CD4-positive, alpha-beta T cell treated with Interleukin-10 for 1 hour (primary cell): ENCODE measurements around the gene FAM110A.
"Not testable (repeated sequence)": the region's sequence is repeated elsewhere in the genome, so short reads cannot be mapped to it uniquely, and the experiment has no call there.

ENCODE experiments used
- DNase-seq: peaks from one replicate; pipeline ENCODE4 v3.0.0-alpha.2; 2020

FAM110A gene

DNA sequence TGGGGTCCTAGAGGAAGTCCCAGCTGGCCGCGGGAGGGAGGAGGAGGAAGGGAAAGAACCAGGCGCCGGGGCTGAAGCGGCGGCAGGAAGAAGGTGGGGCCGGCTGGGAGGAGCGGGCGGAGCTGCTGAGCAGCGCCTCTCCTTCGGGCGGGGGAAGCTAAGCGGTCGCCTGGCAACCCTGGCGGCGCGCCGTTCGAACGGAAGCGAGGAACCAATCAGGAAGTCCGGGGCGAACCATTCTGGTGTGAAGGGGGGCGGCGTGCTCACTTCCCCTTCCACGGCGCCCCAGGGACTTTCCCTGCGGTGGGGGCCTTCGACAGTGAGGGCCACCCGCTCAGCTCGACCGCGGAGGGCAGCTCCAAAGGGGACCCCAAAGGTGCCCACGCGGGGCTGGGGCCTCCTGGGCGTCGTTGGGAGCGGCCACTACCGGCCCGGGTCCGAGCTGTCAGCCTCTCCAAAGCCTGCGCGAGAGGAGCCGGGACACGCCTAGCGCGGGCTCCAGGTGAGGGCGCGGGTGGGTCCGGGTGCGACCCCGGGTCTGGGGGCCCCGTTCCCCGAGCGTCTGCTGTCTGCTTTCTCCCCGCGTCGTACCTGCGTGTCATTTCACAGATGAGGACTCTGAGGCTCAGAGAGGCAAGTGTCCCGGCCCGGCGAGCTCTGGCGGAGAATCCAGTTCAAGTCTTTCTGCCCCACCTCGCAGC is at the start of gene FAM110A:
FAM110A (plus strand) TSS at position 266 of the 701 bp plus-strand sequence. CDS start 11,090 bp downstream, outside the sequence.
- DNase-seq, result peak; percentile 96

DNA sequence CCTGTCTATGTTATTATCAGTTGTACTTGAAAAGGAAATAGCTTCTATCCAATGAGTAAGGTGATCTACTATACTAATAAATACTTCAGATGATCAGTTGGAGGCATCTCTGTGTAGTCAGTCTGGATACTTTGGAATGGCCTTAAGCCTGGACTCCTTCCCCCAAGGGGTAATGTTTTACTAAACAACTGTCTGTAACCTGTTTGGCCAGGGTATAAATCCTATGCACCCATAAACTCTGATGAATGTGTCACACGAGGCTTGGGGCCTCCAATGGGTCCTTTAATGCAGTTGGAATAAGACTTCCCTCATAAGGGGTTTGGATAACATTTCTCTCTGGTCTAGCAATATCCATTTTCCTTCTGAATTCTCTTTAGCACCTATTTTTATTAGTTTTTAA is 45.7 kb upstream of the FAM110A start:
- DNase-seq, result no peak

DNA sequence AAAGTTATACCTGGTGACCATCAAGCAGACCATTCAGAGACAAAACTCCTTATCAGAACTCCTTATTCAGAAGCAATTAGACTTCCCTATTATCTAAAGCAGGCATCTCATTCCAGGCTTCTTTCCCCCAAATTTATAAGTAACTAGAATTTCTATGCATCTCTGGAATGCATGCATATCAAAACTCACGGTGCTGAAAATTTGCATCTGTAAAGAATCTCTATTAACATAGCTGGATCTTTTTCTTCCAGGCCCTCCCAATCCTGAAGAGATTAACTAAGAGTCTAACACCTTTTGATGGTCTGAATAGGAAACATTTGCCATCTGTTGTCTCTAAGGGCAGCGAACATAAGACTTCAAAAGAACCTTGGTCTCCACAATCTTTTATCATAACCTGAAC is 42.5 kb upstream of the FAM110A start:
- no peak for DNase-seq

DNA sequence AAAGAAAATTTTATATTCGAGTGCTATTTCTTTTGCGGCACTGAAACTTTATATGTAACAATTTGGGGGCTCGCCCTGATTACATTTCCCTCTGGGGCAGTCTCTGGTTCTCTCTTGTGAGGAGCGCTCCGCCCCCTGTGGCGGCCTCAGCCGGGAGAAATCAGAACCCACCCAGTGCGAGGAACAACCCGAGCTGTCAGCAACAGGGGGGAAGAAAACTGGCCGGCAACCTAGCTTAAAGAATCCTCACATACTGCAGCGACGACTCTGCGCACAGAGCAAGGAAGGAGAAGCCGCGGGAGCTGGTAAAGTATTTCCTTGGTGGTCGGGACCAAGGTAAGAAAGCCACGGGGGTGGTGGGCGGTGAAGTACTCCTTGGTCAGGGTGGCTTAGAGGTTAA is 41.3 kb upstream of the FAM110A start:
- DNase-seq, result no peak

DNA sequence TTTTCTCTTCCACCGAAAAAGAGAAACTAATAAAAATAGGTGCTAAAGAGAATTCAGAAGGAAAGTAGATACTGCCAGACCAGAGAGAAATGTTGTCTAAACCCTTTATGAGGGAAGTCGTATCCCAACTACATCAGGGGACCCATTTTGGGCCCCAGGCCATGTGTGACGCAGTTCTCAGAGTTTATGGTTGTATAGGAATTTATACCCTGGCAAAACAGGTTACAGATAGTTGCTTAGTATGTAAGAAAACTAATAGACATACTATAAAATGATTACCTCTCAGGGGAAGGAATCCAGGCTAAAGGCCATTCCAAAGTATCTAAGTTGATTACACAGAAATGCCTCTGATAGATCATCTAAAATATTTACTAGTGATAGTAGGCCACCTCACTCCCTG is 36.6 kb upstream of the FAM110A start:
- DNase-seq, result no peak

DNA sequence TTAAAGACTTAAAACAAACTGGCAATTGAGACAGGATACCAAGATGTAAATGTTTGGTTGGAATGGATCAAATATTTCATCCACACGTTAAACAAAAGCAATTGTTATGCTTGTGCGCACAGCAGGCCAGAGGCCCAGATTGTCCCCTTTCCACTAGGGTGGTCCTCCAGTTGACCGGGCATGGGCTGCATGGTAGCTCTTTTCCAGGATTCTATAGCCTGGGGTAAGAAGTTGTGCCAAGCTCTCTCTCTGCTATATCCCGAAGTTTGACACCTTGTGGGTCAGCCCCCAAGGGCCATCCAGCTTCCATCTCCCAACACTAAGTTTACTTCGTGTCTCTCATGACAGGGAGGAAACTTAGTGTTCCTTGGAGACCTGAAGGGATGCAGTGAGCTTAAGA is 34.8 kb upstream of the FAM110A start:
- not testable (repeated sequence) for DNase-seq

DNA sequence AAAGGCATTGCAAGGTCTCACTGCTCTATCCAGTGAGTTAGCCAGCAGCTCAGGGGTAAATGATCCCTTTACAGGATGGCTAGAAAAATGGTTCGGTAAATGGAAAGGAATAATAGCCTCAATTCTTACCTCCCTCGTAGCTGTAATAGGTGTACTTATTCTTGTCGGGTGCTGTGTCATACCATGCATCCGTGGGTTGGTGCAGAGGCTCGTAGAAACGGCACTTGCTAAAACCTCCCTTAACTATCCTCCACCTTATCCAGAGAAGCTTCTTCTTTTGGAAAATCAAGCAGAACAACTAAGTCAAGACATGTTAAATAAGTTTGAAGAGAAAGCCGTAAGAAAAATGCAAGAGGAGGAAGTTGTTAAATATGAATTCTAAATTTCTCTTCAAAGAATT is 33.5 kb upstream of the FAM110A start:
- DNase-seq, result not testable (repeated sequence)

DNA sequence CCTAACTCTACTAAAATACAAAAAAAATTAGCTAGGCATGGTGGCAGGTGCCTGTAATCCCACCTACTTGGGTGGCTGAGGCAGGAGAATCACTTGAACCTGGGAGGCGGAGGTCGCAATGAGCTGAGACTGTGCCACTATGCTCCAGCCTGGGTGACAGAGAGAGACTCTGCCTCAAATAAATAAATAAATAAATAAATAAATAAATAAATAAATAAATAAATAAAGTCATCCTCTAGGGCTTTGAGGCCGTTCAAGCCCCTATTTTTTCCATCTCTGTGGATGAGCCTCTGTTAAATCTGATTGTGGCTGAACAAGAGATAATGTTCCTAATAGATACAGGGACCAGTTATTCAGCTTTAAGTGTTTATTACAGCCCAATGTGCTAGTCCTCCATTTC is 31.8 kb upstream of the FAM110A start:
- DNase-seq, result no peak

DNA sequence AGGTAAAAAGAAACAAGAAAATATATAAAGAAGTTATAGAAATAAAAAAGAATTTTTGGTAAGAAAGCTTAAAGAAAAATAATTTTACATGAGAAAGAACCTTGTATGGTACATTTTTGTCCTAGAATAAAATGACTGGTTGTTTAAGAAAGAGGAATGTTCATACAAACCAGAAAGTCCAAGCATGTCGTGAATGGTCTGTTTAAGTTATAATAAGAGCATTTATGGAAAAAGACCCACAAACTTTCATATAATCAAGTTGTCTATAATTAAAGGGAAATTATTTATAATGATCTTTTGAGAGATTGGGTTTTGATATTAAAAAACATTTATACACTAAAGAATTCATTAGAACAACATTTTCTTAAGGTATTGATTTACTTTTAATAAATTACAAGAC is 27.8 kb upstream of the FAM110A start:
- DNase-seq, result no peak

DNA sequence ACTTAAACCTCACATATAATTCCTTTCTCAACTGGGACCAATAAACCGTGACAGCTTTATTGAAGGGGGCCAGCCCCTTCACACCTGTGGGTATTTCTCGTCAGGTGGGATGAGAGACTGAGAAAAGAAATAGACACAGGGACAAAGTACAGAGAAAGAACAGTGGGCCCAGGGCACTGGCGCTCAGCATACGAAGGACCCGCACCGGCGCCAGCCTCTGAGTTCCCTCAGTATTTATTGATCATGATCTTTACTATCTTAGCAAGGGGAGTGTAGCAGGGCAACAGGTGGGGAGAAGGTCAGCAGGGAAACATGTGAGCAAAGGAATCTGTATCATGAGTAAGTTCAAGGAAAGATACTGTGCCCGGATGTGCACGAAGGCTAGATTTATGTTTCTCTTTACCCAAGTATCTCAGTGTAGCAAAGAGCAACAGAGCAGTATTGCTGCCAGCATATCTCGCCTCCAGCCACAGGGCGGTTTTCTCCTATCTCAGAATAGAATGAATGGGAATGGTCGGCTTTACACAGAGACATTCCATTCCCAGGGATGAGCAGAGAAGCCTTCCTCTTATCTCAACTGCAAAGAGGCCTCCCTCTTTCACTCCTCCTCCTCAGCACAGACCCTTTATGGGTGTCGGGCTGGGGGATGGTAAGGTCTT is 21.6 kb upstream of the FAM110A start:
- DNase-seq, result not testable (repeated sequence)

DNA sequence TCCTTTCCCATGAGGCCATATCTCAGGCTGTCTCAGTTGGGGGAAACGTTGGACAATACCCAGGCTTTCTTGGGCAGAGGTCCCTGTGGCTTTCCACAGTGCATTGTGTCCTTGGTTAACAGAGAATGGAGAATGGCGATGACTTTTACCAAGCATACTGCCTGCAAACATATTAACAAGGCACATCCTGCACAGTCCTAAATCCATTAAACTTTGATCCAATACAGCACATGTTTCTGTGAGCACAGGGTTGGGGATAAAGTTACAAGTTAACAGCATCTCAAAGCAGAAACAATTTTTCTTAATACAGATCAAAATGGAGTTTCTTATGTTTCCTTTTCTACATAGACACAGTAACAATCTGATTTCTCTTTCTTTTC is 21.1 kb upstream of the FAM110A start:
- not testable (repeated sequence) for DNase-seq

DNA sequence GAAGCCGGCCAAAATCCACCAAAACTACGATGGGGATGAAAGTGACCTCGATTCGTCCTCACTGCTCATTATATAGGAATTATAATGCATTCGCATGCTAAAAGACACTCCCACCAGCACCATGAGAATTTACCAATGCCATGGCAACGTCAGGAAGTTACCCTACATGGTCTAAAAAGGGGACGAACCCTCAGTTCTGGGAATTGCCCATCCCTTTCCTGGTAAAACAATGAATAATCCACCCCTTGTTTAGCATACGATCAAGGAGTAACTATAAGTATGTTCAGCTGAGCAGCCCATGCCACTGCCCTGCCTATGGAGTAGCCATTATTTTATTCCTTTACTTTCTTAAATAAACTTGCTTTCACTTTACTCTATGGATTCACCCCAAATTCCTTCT is 20.1 kb upstream of the FAM110A start:
- DNase-seq, result no peak

DNA sequence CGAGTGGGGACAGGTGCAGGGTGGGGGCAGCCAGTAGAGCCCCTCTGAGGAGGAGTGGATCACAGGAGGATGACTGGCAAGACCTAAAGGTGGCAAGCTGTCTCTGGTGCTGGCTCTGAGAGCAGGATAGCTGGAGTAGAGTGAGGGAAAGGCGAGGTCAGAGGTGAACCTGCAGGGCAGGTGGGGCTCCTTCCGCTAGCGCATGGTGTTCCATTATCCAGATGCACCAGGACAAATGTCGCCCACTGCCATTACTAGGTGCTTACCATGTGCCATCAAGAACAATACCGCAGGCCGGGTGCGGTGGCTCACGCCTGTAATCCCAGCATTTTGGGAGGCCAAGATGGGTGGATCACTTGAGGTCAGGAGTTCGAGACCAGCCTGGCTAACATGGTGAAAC is 18.3 kb upstream of the FAM110A start:
- no peak for DNase-seq

DNA sequence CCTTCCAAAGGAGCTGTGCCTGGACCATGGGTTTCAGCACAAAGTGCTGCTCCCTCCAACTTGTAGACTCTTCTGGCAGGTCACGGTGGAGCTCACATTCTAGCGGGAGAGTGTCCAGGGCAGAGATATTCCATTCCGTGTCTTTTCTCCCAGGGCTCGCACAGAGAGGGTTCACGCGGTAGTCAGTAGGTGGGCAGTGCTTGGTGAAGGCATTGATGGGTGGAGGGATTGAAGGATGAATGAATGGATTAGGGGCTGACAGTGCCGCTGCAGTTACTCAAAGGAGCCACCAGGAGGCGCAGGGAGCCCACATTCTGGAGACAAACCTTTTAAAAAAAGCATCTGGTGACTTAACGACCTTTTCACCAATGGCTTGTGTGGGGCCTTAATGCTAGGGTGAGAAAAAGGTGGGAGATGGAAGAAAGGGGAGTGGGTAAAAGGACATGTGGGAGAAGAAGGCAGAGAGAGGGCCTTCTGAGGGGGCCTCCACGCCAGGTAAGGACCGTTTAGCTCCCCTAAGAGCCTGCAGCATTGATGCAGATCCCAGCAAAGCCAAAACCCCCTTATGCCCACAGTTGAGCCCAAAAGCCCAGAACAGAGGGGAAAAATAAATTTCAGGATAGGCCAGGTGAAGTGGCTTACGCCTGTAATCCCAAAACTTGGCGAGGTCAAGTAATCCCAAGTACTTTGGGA is 17.5 kb upstream of the FAM110A start:
- DNase-seq, result peak; percentile 71

DNA sequence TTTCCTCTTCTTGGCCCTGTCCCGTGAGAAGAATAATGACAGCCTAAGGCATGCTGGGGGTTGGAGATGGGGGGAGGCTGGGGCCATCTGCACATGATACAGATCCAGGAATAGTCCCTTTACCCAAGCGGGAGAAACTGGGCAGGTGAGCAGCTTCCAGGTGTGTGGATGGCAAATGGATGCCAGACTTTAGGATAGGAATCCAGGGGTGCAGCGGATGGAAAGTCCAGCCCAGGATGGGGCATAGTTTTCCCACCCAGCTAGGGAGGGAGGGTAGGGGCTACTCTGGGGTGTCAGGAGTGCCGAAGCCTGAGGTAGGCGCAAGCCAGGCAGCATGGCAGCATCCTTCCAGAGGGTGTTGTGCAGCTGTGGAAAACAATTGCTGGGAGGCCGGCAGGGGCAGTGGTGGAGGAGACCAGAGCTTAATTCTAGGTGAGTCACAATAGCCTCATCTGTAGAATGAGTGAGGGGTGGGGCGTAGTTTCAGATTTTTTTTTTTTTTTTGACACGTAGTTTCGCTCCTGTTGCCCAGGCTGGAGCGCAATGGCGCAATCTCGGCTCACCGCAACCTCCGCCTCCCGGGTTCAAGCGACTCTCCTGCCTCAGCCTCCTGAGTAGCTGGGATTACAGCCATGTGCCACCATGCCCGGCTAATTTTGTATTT is 15.4 kb upstream of the FAM110A start:
- DNase-seq, result no peak

DNA sequence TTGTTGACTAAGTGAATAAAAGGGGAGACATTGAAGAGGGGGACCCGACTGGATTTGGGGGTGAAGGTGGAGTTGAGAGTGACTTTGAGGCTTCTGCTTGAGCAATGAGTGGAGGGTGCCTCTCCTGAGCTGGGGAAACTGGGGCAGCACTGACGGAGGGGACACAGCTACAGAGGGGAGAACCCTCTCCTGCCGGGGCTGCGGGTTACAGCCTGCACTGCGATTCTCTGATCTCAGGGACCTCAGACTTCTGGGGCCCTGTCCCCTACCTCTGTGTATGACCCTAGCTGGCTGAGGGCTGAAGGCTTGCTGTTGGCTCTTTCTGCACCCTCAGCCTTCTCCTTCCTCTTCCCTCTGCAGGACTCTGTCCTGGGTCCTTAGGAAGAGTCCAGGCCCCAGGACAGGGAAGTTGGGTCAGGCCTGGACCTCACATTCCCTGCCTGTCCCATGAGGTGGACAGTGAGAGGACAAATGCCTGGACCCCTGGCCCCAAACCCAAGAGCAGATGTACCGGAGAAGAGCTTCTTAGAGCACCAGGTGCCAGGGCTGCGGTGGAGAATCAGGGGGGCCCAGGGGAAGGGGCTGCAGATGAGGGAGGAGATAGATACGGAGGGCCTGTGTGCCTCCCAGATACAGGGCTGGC is 13.7 kb upstream of the FAM110A start:
- no peak for DNase-seq

DNA sequence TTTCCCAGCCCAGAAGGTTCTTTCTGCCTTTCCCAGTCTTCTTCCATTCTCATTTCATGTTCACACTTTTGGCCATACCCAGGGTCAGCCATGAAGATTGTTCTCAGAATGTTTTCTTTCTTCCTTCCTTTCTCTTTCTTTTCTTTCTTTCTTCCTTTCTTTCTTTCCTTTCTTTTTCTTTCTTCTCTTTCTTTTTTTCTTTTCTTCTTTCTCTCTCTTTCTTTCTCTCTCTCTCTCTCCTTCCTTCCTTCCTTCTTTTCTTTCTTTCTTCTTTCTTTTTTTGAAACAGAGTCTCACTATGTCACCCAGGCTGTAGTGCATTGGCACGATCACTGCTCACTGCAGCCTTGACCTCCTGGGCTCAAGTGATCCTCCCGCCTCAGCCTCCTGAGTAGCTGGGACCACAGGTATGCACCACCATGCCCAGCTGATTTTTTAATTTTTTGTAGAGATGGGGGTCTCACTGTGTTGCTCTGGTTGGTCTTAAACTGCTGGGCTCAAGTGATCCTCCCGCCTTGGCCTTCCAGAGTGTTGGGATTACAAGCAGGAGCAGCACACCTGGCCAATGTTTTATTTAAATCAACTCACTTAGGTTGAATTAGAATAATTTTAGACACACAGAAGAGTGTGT is 13.1 kb upstream of the FAM110A start:
- DNase-seq, result no peak

DNA sequence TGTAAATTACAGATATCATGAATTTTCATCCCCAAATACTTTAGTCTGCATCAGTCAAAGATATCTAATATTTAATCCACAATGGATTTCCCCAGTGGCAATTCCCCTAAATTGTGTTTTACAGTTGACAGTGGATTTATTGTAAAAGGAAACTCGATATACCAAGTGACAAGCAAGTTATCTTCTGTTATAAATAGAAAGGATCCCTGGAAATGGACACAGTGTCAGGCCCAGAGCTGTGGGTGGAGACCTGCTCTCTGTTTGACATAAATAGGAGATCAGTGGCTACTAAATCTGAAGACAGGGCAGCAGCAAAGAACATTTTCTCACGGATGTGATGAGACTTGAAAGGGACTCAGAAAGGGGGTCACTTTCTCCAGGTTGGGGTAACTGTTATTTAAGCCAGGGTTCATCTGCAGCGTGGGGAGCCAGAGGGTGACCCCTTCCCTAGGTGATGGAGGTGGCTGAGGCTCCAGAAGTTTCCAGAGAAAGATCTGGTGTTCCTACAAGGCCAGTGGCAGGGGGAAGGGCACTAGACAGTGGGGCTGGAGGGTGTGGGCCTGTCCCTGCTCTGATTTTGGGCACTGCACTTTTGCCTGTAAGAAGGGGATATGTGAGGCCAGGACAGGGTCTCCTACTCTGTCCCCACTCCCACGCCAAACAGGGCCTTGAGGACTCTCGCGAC is 12.3 kb upstream of the FAM110A start:
- DNase-seq, result no peak

DNA sequence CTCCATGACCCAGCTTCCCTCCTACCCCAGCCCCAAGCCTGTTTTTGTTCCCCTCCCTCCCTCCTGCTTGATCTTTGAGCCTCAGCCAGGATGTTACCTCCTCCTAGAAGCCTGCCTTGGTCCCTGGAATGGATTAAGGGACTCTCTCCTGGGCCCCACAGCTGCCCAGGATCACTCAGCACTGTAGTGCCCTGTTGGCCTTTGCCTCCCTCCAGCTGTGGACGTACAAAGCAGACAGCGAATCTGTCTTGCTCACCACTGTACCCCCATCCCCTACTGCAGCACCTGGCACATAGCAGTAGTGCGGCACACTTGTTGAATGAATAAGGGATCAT is 11.8 kb upstream of the FAM110A start:
- DNase-seq, result no peak

DNA sequence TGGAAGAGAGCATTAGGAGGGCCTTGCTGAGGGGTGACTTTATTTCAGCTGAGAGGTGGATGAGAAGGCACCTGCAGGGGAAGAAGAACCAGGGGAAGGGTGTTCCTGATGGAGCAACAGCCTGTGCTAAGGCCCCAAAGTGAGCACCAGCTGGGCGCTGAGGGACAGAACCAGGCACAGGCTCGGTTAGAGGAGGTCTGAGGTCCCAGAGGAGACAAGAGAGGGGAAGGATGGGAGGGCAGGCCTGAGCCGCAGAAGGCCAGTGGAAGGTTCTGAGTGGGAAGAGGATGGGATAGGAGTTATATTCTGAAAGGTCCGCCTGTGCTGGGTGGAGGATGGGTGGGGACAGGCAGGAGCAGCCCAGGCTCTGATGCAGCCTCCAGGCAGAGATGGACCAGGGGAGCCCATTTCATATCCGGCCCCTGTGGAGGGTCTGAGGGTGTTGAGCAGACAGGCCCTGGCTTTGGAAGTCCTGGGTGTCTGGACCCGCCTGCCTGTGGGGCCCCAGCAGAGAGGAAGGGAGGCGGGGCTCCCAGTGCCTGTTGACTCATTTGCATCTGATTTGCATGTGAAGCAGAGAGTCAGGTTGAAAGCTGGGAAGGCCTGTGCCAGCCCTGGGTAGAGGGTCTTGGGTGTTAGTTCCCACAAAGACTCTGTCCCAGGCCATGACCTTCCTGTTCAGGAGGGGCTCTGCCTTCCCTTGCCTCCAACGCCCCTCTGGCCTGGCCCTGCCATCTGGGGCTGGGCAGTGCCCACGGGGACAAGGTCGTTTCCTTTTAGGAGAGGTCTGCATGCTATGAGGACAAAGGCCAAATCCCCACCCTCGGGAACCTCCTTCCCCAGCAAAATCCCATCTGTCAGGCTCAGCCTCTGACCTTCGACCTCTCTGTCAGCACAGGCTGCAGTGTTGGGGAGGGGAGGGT is 10.6 kb upstream of the FAM110A start:
- no peak for DNase-seq

DNA sequence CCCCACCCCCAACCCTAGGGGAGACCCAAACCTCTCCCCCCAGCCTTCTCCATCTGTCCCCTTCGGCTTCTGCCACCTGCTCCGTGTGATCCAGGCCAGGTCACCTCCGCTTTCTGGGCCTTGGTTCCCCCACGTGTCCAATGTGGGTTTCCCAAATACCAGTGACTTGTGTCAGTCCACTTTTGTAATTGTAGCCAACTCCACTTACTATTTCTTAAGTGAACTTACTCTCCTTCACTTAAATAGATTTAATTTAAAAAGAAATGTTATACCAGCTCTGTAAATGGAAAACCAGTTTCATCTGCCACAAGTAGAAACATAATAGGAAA is 10.0 kb upstream of the FAM110A start:
- DNase-seq, result no peak
